NB4 (cell line): ENCODE results near the gene LRCH1.

Experiments
- CTCF ChIP-seq: IDR thresholded peaks from one replicate; pipeline ENCODE4 v1.5.1; 2012; ENCODE audit warnings: low read depth, low read length
- MYC ChIP-seq: IDR thresholded peaks from 2 replicates; pipeline ENCODE4 v1.6.1; 2011; ENCODE audit warnings: low read depth, low read length

DNA sequence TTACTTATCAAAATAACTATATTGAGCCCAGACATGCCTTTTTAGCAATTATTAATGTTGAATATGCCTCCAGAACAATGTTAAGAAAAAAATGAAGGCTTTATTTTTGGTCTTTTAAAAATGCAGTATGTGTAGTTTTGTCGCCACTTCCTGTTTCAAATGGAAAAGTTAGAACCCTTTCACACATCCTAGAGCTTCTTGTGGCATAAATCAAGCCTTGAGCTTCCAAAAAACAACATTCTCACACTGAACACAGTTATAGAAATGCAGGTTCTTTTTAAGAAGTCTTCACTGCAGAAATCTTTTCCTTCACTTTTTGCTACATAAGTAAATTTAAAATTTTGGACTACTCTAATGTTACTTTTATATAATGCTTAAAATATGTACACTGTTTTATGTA, 135.3 kb downstream of the LRCH1 start:
- TF ChIP-seq CTCF (no peak), MYC (no peak)
